WTC11 (cell line): ENCODE results near the gene CENPK. TPM values are rescaled to one million over a fixed set of nuclear protein-coding genes. Genes with fewer than 3 reads are reported as not detected.

Experiments used
- ATAC-seq: fragments of 200-7000 bp; cut with Tn5 transposase; 2 replicates; pipeline ENCODE4 v1.10.0; 2021; ENCODE audit warnings: mild to moderate bottlenecking, moderate library complexity
- CTCF ChIA-PET: fragments of 300-600 bp; sonication (Branson Sonifier 250); formaldehyde crosslinking; loops from one replicate; lab custom pipeline; 2021; ENCODE audit warnings: antibody characterized with exemption; lab: Charles Lee
- POLR2A ChIA-PET: fragments of 350-600 bp; sonication (Branson Sonifier 250); formaldehyde crosslinking; loops from one replicate; lab custom pipeline; 2021; ENCODE audit warnings: antibody characterized with exemption; lab: Charles Lee
- DNase-seq: peaks from one replicate; pipeline ENCODE4 v3.0.0; 2021; ENCODE audit warnings: low spot score
- H3K27ac Mint-ChIP-seq: 2 replicates; pipeline ENCODE4 v1.8.0; 2021; ENCODE audit warnings: mixed read lengths
- H3K27me3 Mint-ChIP-seq: 2 replicates; pipeline ENCODE4 v1.8.0; 2021; ENCODE audit warnings: low read depth, mild to moderate bottlenecking, moderate library complexity, mixed read lengths
- H3K36me3 Mint-ChIP-seq: 2 replicates; pipeline ENCODE4 v1.8.0; 2021; ENCODE audit warnings: mixed read lengths
- H3K4me1 Mint-ChIP-seq: 2 replicates; pipeline ENCODE4 v1.8.0; 2022; ENCODE audit warnings: mixed read lengths
- H3K4me3 Mint-ChIP-seq: 2 replicates; pipeline ENCODE4 v1.8.0; 2021; ENCODE audit warnings: mild to moderate bottlenecking, moderate library complexity, mixed read lengths
- H3K9me3 Mint-ChIP-seq: 2 replicates; pipeline ENCODE4 v1.8.0; 2021; ENCODE audit warnings: mixed read lengths
- CREB1 ChIP-seq: sonication (generic); formaldehyde crosslinking; IDR thresholded peaks from 2 replicates; pipeline ENCODE4 v1.8.0; 2023; ENCODE audit warnings: mild to moderate bottlenecking, missing genetic modification reagents
- ESRRA ChIP-seq: sonication (generic); formaldehyde crosslinking; IDR thresholded peaks from 2 replicates; pipeline ENCODE4 v1.8.1; 2022; ENCODE audit warnings: mild to moderate bottlenecking, missing genetic modification reagents, borderline replicate concordance
- FOXK1 ChIP-seq: sonication (generic); formaldehyde crosslinking; IDR thresholded peaks from 2 replicates; pipeline ENCODE4 v1.8.0; 2022; ENCODE audit warnings: mild to moderate bottlenecking, moderate library complexity, missing genetic modification reagents
- JAZF1 ChIP-seq: fragments of 250-450 bp; sonication (Bioruptor Pico); IDR thresholded peaks from 2 replicates; pipeline ENCODE4 v1.9.0; 2021; ENCODE audit warnings: moderate library complexity, mild to moderate bottlenecking, inconsistent platforms
- JUN ChIP-seq: sonication (generic); formaldehyde crosslinking; IDR thresholded peaks from 2 replicates; pipeline ENCODE4 v1.8.0; 2023; ENCODE audit warnings: mild to moderate bottlenecking, missing genetic modification reagents
- MYBL2 ChIP-seq: sonication (generic); formaldehyde crosslinking; IDR thresholded peaks from 2 replicates; pipeline ENCODE4 v1.8.1; 2023; ENCODE audit warnings: mild to moderate bottlenecking, moderate library complexity, missing genetic modification reagents
- OVOL2 ChIP-seq: fragments of 250-450 bp; sonication (Bioruptor Pico); IDR thresholded peaks from 2 replicates; pipeline ENCODE4 v1.9.0; 2021; ENCODE audit warnings: mild to moderate bottlenecking, borderline replicate concordance
- TCF7 ChIP-seq: sonication (generic); formaldehyde crosslinking; IDR thresholded peaks from 2 replicates; pipeline ENCODE4 v1.8.0; 2022; ENCODE audit warnings: mild to moderate bottlenecking, low read depth, missing genetic modification reagents, moderate library complexity
- TEAD1 ChIP-seq: sonication (generic); formaldehyde crosslinking; IDR thresholded peaks from 2 replicates; pipeline ENCODE4 v1.8.0; 2022; ENCODE audit warnings: mild to moderate bottlenecking, missing genetic modification reagents
- TP53 ChIP-seq: sonication (generic); formaldehyde crosslinking; IDR thresholded peaks from 2 replicates; pipeline ENCODE4 v1.8.1; 2023; ENCODE audit warnings: mild to moderate bottlenecking, missing genetic modification reagents
- ZNF219 ChIP-seq: sonication (generic); formaldehyde crosslinking; IDR thresholded peaks from 2 replicates; pipeline ENCODE4 v1.8.0; 2023; ENCODE audit warnings: missing genetic modification reagents, mild to moderate bottlenecking, borderline replicate concordance
- total RNA-seq: library from RNA; stranded (reverse); gene quantifications from 3 replicates; pipeline ENCODE4 v1.2.3, GENCODE V29; 2021
- TF ChIP-seq, protein P1 (sequence below): sonication (generic); formaldehyde crosslinking; IDR thresholded peaks from 2 replicates; pipeline ENCODE4 v1.8.1; 2023; ENCODE audit warnings: mild to moderate bottlenecking, missing genetic modification reagents, moderate library complexity
- TF ChIP-seq, protein P2 (sequence below): sonication (generic); formaldehyde crosslinking; IDR thresholded peaks from 2 replicates; pipeline ENCODE4 v1.8.0; 2023; ENCODE audit warnings: mild to moderate bottlenecking, missing genetic modification reagents
- TF ChIP-seq, protein P3 (sequence below): sonication (generic); formaldehyde crosslinking; IDR thresholded peaks from 2 replicates; pipeline ENCODE4 v1.8.0; 2022; ENCODE audit warnings: mild to moderate bottlenecking, missing genetic modification reagents
- TF ChIP-seq, protein P4 (sequence below): sonication (generic); formaldehyde crosslinking; IDR thresholded peaks from 2 replicates; pipeline ENCODE4 v1.8.1; 2022; ENCODE audit warnings: low read depth, mild to moderate bottlenecking, moderate library complexity, missing genetic modification reagents, borderline replicate concordance
- TF ChIP-seq, protein P5 (sequence below): fragments of 250-450 bp; sonication (Bioruptor Pico); IDR thresholded peaks from 2 replicates; pipeline ENCODE4 v2.1.2; 2022; ENCODE audit warnings: mild to moderate bottlenecking, moderate library complexity
- TF ChIP-seq, protein P6 (sequence below): fragments of 250-450 bp; sonication (Bioruptor Pico); IDR thresholded peaks from 2 replicates; pipeline ENCODE4 v1.9.0; 2021; ENCODE audit warnings: mild to moderate bottlenecking

The CENPK gene
- total RNA-seq, 1 experiment from 2014 or later = 37.5 TPM

DNA sequence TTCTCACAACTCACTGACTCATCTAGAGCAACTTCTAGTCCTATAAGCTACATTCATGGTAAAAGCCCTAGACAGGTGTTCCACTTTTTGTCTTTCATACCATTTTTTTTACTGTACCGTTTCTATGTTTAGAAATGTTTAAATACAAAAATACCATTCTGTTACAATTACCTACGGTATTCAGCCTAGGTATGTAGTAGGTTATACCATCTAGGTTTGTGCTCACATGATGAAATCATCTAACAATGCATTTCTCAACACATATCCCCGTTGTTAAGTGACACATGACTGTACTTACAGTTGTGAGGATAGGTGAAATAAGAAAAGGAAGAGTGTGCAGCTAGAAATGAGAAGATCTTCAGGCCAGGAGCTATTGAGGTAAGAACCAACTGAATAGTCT, 6.2 kb downstream of the CENPK start (continued):
- TF ChIP-seq OVOL2 = no peak
- TF ChIP-seq, protein P1, sequence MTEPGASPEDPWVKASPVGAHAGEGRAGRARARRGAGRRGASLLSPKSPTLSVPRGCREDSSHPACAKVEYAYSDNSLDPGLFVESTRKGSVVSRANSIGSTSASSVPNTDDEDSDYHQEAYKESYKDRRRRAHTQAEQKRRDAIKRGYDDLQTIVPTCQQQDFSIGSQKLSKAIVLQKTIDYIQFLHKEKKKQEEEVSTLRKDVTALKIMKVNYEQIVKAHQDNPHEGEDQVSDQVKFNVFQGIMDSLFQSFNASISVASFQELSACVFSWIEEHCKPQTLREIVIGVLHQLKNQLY (CRISPR knock-in tag) = no peak
- TF ChIP-seq ZNF219 (CRISPR knock-in tag) = no peak
- TF ChIP-seq, protein P2, sequence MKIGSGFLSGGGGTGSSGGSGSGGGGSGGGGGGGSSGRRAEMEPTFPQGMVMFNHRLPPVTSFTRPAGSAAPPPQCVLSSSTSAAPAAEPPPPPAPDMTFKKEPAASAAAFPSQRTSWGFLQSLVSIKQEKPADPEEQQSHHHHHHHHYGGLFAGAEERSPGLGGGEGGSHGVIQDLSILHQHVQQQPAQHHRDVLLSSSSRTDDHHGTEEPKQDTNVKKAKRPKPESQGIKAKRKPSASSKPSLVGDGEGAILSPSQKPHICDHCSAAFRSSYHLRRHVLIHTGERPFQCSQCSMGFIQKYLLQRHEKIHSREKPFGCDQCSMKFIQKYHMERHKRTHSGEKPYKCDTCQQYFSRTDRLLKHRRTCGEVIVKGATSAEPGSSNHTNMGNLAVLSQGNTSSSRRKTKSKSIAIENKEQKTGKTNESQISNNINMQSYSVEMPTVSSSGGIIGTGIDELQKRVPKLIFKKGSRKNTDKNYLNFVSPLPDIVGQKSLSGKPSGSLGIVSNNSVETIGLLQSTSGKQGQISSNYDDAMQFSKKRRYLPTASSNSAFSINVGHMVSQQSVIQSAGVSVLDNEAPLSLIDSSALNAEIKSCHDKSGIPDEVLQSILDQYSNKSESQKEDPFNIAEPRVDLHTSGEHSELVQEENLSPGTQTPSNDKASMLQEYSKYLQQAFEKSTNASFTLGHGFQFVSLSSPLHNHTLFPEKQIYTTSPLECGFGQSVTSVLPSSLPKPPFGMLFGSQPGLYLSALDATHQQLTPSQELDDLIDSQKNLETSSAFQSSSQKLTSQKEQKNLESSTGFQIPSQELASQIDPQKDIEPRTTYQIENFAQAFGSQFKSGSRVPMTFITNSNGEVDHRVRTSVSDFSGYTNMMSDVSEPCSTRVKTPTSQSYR (CRISPR knock-in tag) = no peak
- TF ChIP-seq TCF7 (CRISPR knock-in tag) = no peak
- TF ChIP-seq, protein P3, sequence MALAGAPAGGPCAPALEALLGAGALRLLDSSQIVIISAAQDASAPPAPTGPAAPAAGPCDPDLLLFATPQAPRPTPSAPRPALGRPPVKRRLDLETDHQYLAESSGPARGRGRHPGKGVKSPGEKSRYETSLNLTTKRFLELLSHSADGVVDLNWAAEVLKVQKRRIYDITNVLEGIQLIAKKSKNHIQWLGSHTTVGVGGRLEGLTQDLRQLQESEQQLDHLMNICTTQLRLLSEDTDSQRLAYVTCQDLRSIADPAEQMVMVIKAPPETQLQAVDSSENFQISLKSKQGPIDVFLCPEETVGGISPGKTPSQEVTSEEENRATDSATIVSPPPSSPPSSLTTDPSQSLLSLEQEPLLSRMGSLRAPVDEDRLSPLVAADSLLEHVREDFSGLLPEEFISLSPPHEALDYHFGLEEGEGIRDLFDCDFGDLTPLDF (CRISPR knock-in tag) = no peak
- no peak for TF ChIP-seq ESRRA (CRISPR knock-in tag)
- TF ChIP-seq, protein P4, sequence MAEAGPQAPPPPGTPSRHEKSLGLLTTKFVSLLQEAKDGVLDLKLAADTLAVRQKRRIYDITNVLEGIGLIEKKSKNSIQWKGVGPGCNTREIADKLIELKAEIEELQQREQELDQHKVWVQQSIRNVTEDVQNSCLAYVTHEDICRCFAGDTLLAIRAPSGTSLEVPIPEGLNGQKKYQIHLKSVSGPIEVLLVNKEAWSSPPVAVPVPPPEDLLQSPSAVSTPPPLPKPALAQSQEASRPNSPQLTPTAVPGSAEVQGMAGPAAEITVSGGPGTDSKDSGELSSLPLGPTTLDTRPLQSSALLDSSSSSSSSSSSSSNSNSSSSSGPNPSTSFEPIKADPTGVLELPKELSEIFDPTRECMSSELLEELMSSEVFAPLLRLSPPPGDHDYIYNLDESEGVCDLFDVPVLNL (CRISPR knock-in tag) = no peak
- TF ChIP-seq MYBL2 = no peak
- TF ChIP-seq, all 79 proteins: peak for 0

DNA sequence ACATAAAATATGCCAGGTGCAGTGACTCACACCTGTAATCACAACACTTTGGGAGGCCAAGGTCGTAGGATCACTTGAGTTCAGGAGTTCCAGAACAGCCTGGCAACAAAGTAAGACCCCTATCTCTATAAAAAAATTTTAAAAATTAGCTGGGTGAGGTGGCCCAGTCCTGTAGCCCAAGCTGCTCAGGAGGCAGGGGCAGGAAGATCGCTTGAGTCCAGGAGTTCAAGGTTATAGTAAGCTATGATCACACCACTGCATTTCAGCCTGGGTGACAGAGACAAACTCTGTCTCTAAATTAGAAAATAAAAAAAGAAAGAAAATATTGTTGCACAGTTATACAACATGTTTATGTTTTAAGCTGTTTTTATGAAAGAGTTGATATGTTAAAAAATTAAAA, 6.8 kb downstream of the CENPK start:
- Mint-ChIP-seq H3K4me1 (no peaks in the 10 kb centered on the region), H3K9me3 (no peaks in the 10 kb centered on the region), H3K4me3 (no peak overlapping the region), H3K27ac (no peak overlapping the region), H3K36me3 (peaks cover 10% of the 10 kb centered on the region), H3K27me3 (no peaks in the 10 kb centered on the region)
- no peak for DNase-seq
- ChIA-PET CTCF (no interaction called here), POLR2A (no interaction called here)
- ATAC-seq = no peak
- TF ChIP-seq, protein P5, sequence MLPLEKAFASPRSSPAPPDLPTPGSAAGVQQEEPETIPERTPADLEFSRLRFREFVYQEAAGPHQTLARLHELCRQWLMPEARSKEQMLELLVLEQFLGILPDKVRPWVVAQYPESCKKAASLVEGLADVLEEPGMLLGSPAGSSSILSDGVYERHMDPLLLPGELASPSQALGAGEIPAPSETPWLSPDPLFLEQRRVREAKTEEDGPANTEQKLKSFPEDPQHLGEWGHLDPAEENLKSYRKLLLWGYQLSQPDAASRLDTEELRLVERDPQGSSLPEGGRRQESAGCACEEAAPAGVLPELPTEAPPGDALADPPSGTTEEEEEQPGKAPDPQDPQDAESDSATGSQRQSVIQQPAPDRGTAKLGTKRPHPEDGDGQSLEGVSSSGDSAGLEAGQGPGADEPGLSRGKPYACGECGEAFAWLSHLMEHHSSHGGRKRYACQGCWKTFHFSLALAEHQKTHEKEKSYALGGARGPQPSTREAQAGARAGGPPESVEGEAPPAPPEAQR = no peak
- no peak for TF ChIP-seq JAZF1 (CRISPR knock-in tag)
- TF ChIP-seq, protein P3 (CRISPR knock-in tag) = no peak

DNA sequence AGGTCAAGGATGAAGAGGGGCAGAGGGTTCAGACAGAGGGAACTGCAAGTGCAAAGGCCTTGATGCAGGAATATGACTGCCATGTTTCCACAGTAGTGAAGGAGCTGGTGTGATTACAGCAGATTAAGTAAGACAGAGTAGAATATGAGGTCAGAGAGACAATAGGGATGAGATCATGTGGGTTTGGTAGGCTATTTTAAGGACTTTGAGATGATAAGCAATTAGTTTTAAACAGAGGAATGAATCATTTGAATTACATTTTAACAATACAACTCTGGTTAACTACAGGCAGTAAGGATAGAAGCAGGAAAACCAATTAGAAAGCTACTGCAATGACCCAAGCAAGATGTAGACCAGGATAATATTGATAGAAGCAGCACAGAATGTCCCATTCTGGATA, 7.7 kb downstream of the CENPK start:
- ChIA-PET CTCF (no interaction called here), POLR2A (no interaction called here)
- no peaks in the 10 kb centered on the region for H3K9me3 Mint-ChIP-seq
- H3K27me3 Mint-ChIP-seq = no peaks in the 10 kb centered on the region
- DNase-seq (no peak), ATAC-seq (no peak)
- H3K36me3 Mint-ChIP-seq = peaks cover 13% of the 10 kb centered on the region
- TF ChIP-seq FOXK1 (CRISPR knock-in tag) = no peak
- no peak for TF ChIP-seq JUN
- no peak for TF ChIP-seq CREB1 (CRISPR knock-in tag)
- no peak for TF ChIP-seq TP53 (CRISPR knock-in tag)
- TF ChIP-seq, protein P6, sequence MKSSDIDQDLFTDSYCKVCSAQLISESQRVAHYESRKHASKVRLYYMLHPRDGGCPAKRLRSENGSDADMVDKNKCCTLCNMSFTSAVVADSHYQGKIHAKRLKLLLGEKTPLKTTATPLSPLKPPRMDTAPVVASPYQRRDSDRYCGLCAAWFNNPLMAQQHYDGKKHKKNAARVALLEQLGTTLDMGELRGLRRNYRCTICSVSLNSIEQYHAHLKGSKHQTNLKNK = no peak
- no peak for TF ChIP-seq TEAD1 (CRISPR knock-in tag)
- TF ChIP-seq, all 79 proteins: peak for 0
- Mint-ChIP-seq H3K27ac (no peak overlapping the region), H3K4me1 (no peaks in the 10 kb centered on the region), H3K4me3 (no peak overlapping the region)
